ENCODE results near the gene EDDM13. TPM values are rescaled to one million over a fixed set of nuclear protein-coding genes. Genes with fewer than 3 reads are reported as not detected.
A peak's percentile ranks its signal among the peaks of the same experiment; 100 is the strongest.

EDDM13 gene
- total RNA-seq, 6 experiments from 2014 or later, result not detected

- no peak overlapping the region for H3K4me3 Mint-ChIP-seq
- TF ChIP-seq CTCF (IDR thresholded peaks at IDR 0.05), result no peak
- no peak for DNase-seq
- peaks cover 2% of the 10 kb centered on the region; the same call in 1 of the 2 replicates for H3K4me1 Mint-ChIP-seq (ENCODE audit: low read depth)
- no peaks in the 10 kb centered on the region; the same call in 1 of the 2 replicates for H3K9me3 Mint-ChIP-seq
- H3K36me3 Mint-ChIP-seq (ENCODE audit: low read depth), result peaks cover 4% of the 10 kb centered on the region; the same call in 1 of the 2 replicates
- H3K27me3 Mint-ChIP-seq (ENCODE audit: insufficient read depth), result no peaks in the 10 kb centered on the region; the same call in 1 of the 2 replicates
- no peak overlapping the region for H3K27ac Mint-ChIP-seq
These were observed 6.5 kb upstream of the EDDM13 start for GRCh38 chr19:56266051-56266450.

GRCh38 chr19:56269348-56269747 lies 3.2 kb upstream of the EDDM13 start:
- no peaks in the 10 kb centered on the region; the same call in 1 of the 2 replicates for H3K27me3 Mint-ChIP-seq (ENCODE audit: insufficient read depth)
- no peaks in the 10 kb centered on the region; the same call in 1 of the 2 replicates for H3K9me3 Mint-ChIP-seq
- H3K4me1 Mint-ChIP-seq (ENCODE audit: low read depth), result peaks cover 14% of the 10 kb centered on the region
- H3K4me3 Mint-ChIP-seq, result no peak overlapping the region
- no peak for DNase-seq
- H3K36me3 Mint-ChIP-seq (ENCODE audit: low read depth), result peaks cover 4% of the 10 kb centered on the region; the same call in 1 of the 2 replicates
- no peak overlapping the region for H3K27ac Mint-ChIP-seq
- TF ChIP-seq CTCF (IDR thresholded peaks at IDR 0.05), result no peak

GRCh38 chr19:56270676-56271075 lies 1.9 kb upstream of the EDDM13 start:
- no peak for TF ChIP-seq CTCF (IDR thresholded peaks at IDR 0.05)
- peak; percentile 3 for DNase-seq
- Mint-ChIP-seq H3K27ac (no peak overlapping the region), H3K4me3 (no peak overlapping the region), H3K4me1 (ENCODE audit: low read depth) (peaks cover 14% of the 10 kb centered on the region), H3K27me3 (ENCODE audit: insufficient read depth) (no peaks in the 10 kb centered on the region; the same call in 1 of the 2 replicates), H3K9me3 (no peaks in the 10 kb centered on the region; the same call in 1 of the 2 replicates), H3K36me3 (ENCODE audit: low read depth) (peaks cover 5% of the 10 kb centered on the region; the same call in 1 of the 2 replicates)

GRCh38 chr19:56271151-56271550 lies 1.4 kb upstream of the EDDM13 start:
- DNase-seq, result no peak
- no peak overlapping the region for H3K27ac Mint-ChIP-seq
- peaks cover 9% of the 10 kb centered on the region for H3K36me3 Mint-ChIP-seq (ENCODE audit: low read depth)
- H3K27me3 Mint-ChIP-seq (ENCODE audit: insufficient read depth), result no peaks in the 10 kb centered on the region; the same call in 1 of the 2 replicates
- no peak for TF ChIP-seq CTCF (IDR thresholded peaks at IDR 0.05)
- peaks cover 14% of the 10 kb centered on the region for H3K4me1 Mint-ChIP-seq (ENCODE audit: low read depth)
- no peaks in the 10 kb centered on the region; the same call in 1 of the 2 replicates for H3K9me3 Mint-ChIP-seq
- H3K4me3 Mint-ChIP-seq, result no peak overlapping the region

- DNase-seq, result peak; percentile 22
- TF ChIP-seq CTCF (IDR thresholded peaks at IDR 0.05), result no peak
- H3K4me1 Mint-ChIP-seq (ENCODE audit: low read depth), result peaks cover 14% of the 10 kb centered on the region
- H3K9me3 Mint-ChIP-seq, result no peaks in the 10 kb centered on the region
- peak overlapping the region; percentile 1; the same call in 1 of the 2 replicates for H3K27ac Mint-ChIP-seq
- H3K36me3 Mint-ChIP-seq (ENCODE audit: low read depth), result peaks cover 16% of the 10 kb centered on the region
- H3K27me3 Mint-ChIP-seq (ENCODE audit: insufficient read depth), result no peaks in the 10 kb centered on the region
- no peak overlapping the region for H3K4me3 Mint-ChIP-seq
These were observed 1.1 kb downstream of the EDDM13 start for GRCh38 chr19:56273563-56274117.
